HG03469 (cell line): ENCODE results near the gene NMD3.

Source experiments
- ATAC-seq: cut with Tn5 transposase; IDR thresholded peaks from one replicate; pipeline ENCODE4 v1.9.1; 2021; ENCODE audit warnings: mild to moderate bottlenecking, moderate library complexity, moderate number of reproducible peaks; ENCODE audit not compliant: unreplicated experiment

NMD3 gene

GRCh38 chr3:161230621-161231171 lies 9.6 kb downstream of the NMD3 start:
- ATAC-seq: no peak

GRCh38 chr3:161231861-161232260 lies 10.8 kb downstream of the NMD3 start:
- ATAC-seq: no peak

GRCh38 chr3:161233557-161233956 lies 12.4 kb downstream of the NMD3 start:
- no peak for ATAC-seq

GRCh38 chr3:161236240-161236639 lies 15.1 kb downstream of the NMD3 start:
- no peak for ATAC-seq

- no peak for ATAC-seq
These were observed 18.6 kb downstream of the NMD3 start for GRCh38 chr3:161239700-161240099.

- ATAC-seq: no peak
These were observed 23.4 kb downstream of the NMD3 start for GRCh38 chr3:161244538-161244937.

- no peak for ATAC-seq
These were observed 25.9 kb downstream of the NMD3 start for GRCh38 chr3:161247049-161247448.

GRCh38 chr3:161250116-161250515 lies 29.0 kb downstream of the NMD3 start:
- no peak for ATAC-seq

GRCh38 chr3:161251716-161252115 lies 30.6 kb downstream of the NMD3 start:
- ATAC-seq: no peak

GRCh38 chr3:161252143-161252542 lies 31.0 kb downstream of the NMD3 start:
- ATAC-seq: no peak

GRCh38 chr3:161253711-161254110 lies 32.6 kb downstream of the NMD3 start:
- no peak for ATAC-seq

- ATAC-seq: no peak
These were observed 33.8 kb downstream of the NMD3 start for GRCh38 chr3:161254861-161255260.

GRCh38 chr3:161263057-161263456 lies 41.9 kb downstream of the NMD3 start:
- ATAC-seq: no peak

- no peak for ATAC-seq
These were observed 43.7 kb downstream of the NMD3 start for GRCh38 chr3:161264852-161265251.

- no peak for ATAC-seq
These were observed 44.9 kb downstream of the NMD3 start for GRCh38 chr3:161265916-161266571.

- ATAC-seq: no peak
These were observed 45.6 kb downstream of the NMD3 start for GRCh38 chr3:161266731-161267150.

GRCh38 chr3:161267646-161268045 lies 46.5 kb downstream of the NMD3 start:
- ATAC-seq: no peak

- ATAC-seq: no peak
These were observed 47.5 kb downstream of the NMD3 start for GRCh38 chr3:161268601-161269000.

- no peak for ATAC-seq
These were observed 49.9 kb downstream of the NMD3 start for GRCh38 chr3:161270991-161271390.

- no peak for ATAC-seq
These were observed 50.5 kb downstream of the NMD3 start for GRCh38 chr3:161271646-161272045.

GRCh38 chr3:161272524-161272923 lies 51.4 kb downstream of the NMD3 start:
- no peak for ATAC-seq

- no peak for ATAC-seq
These were observed 52.6 kb downstream of the NMD3 start for GRCh38 chr3:161273589-161274218.
